Stimulated activated CD8-positive, alpha-beta memory T cell treated with anti-CD3 and anti-CD28 coated beads, Interleukin-12 subunit alpha, Interleukin-12 subunit beta, amount 100 ng/mL, for 1 hour (primary cell): ENCODE results near the gene SYNPR.
"Not testable (repeated sequence)": the region's sequence is repeated elsewhere in the genome, so short reads cannot be mapped to it uniquely, and the experiment has no call there.

Experiments
- DNase-seq: peaks from one replicate; pipeline ENCODE4 v3.0.0-alpha.2; 2020; ENCODE audit warnings: low read depth

The SYNPR gene

GRCh38 chr3:63278171-63279004 is at the start of gene SYNPR:
Gene SYNPR, plus strand, starts transcription at chr3:63278308.
- DNase-seq = no peak

- DNase-seq = no peak
These were observed 49.4 kb upstream of the SYNPR start for GRCh38 chr3:63228677-63229076.

GRCh38 chr3:63230146-63230545 is 48.0 kb upstream of the SYNPR start:
- DNase-seq = no peak

- no peak for DNase-seq
These were observed 46.5 kb upstream of the SYNPR start for GRCh38 chr3:63231643-63232042.

GRCh38 chr3:63232764-63233396 is 45.2 kb upstream of the SYNPR start:
- DNase-seq = no peak

- DNase-seq = no peak
These were observed 37.7 kb upstream of the SYNPR start for GRCh38 chr3:63240381-63240902.

GRCh38 chr3:63242124-63242523 is 36.0 kb upstream of the SYNPR start:
- DNase-seq = no peak

GRCh38 chr3:63244486-63244885 is 33.6 kb upstream of the SYNPR start:
- DNase-seq = no peak

- DNase-seq = no peak
These were observed 32.3 kb upstream of the SYNPR start for GRCh38 chr3:63245726-63246241.

- no peak for DNase-seq
These were observed 30.1 kb upstream of the SYNPR start for GRCh38 chr3:63248015-63248414.

- no peak for DNase-seq
These were observed 26.6 kb upstream of the SYNPR start for GRCh38 chr3:63251499-63251898.

- DNase-seq = not testable (repeated sequence)
These were observed 22.3 kb upstream of the SYNPR start for GRCh38 chr3:63255819-63256218.

GRCh38 chr3:63264716-63265115 is 13.4 kb upstream of the SYNPR start:
- no peak for DNase-seq

GRCh38 chr3:63274359-63274758 is 3.7 kb upstream of the SYNPR start:
- no peak for DNase-seq

GRCh38 chr3:63279005-63279841 is 1.1 kb downstream of the SYNPR start:
- DNase-seq = no peak

- DNase-seq = no peak
These were observed 9.5 kb downstream of the SYNPR start for GRCh38 chr3:63287610-63288009.

GRCh38 chr3:63290686-63291085 is 12.6 kb downstream of the SYNPR start:
- DNase-seq = no peak

GRCh38 chr3:63294332-63294731 is 16.2 kb downstream of the SYNPR start:
- no peak for DNase-seq

GRCh38 chr3:63295356-63295755 is 17.2 kb downstream of the SYNPR start:
- DNase-seq = no peak

- DNase-seq = no peak
These were observed 17.7 kb downstream of the SYNPR start for GRCh38 chr3:63295806-63296205.

- no peak for DNase-seq
These were observed 18.1 kb downstream of the SYNPR start for GRCh38 chr3:63296249-63296648.

- no peak for DNase-seq
These were observed 25.1 kb downstream of the SYNPR start for GRCh38 chr3:63303238-63303637.
